ENCODE results near the gene OR3A1.
"Not testable (repeated sequence)": the region's sequence is repeated elsewhere in the genome, so short reads cannot be mapped to it uniquely, and the experiment has no call there.

DNA sequence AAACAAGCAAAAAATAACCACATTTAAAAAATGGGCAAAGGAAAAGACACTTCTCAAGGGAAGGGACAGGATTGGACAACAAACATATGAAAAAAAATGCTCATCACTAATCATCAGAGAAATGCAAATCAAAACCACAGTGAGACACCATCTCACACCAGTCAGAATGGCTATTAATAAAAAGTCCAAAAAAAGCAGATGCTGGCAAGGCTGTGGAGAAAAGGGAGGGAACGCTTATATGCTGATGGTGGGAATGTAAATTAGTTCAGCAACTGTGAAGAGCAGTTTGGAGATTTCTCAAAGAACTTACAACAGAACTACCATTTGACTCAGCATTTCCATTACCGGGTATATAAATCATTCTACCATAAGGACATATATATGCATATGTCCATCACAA, 49.1 kb downstream of the OR3A1 start:
- not testable (repeated sequence) for TF ChIP-seq CTCF (IDR thresholded peaks at IDR 0.05); ZFX (IDR thresholded peaks at IDR 0.05; ENCODE audit: borderline replicate concordance)
